GM12878 (cell line): Measurements from ENCODE around the gene CDH4. TPM values are rescaled to one million over a fixed set of nuclear protein-coding genes. Genes with fewer than 3 reads are reported as not detected.

Experiments used
- ATAC-seq: fragments of 200-7000 bp; cut with Tn5 transposase; 3 replicates; pipeline ENCODE4 v1.9.1; 2020; ENCODE audit warnings: mild to moderate bottlenecking, moderate library complexity
- BruUV-seq: library from RNA; stranded (reverse); fragments of 400-500 nt; replicated peaks from 2 replicates; lab custom pipeline; 2021; lab: Mats Ljungman, UMichigan
- CTCF ChIA-PET: fragments of 300-600 bp; sonication (Branson Sonifier 250); formaldehyde crosslinking; extraction: SDS; loops from one replicate; lab custom pipeline; 2021; ENCODE audit warnings: inconsistent platforms; lab: Yijun Ruan, JAX
- POLR2A ChIA-PET: fragments of 350-600 bp; formaldehyde crosslinking; extraction: SDS; loops from one replicate; lab custom pipeline; 2021; ENCODE audit warnings: inconsistent platforms; lab: Charles Lee
- RAD21 ChIA-PET: fragments of 300-600 bp; sonication (Branson Sonifier 250); formaldehyde crosslinking; loops from one replicate; lab custom pipeline; 2023; ENCODE audit warnings: antibody characterized with exemption; ENCODE audit not compliant: unreplicated experiment; lab: Charles Lee
- SMC1A ChIA-PET: fragments of 300-600 bp; sonication (Branson Sonifier 250); formaldehyde crosslinking; loops from one replicate; lab custom pipeline; 2023; ENCODE audit not compliant: unreplicated experiment, uncharacterized antibody; lab: Charles Lee
- DNase-seq: peaks from one replicate; pipeline ENCODE4 v3.0.0-alpha.2; 2011; ENCODE audit warnings: low read depth, low spot score
- FAIRE-seq: peaks from 3 replicates; lab custom pipeline; 2011; peaks lifted over from hg19 to GRCh38; lab: Jason Lieb, UNC
- H2AFZ ChIP-seq: 2 replicates; pipeline ENCODE4 v1.6.0; 2011; ENCODE audit warnings: low read depth, low read length, control low read depth; ENCODE audit not compliant: control insufficient read depth
- H3K27ac ChIP-seq: 2 replicates; pipeline ENCODE4 v1.5.1; 2011; ENCODE audit warnings: control low read depth; ENCODE audit not compliant: control insufficient read depth, insufficient read depth
- H3K27me3 ChIP-seq, 2 experiments: replicated peaks in 1 of 2; 2 replicates each; pipeline versions ENCODE4 v1.6.0 to v1.6.1; 2011; ENCODE audit warnings: low read length in 1 of 2; ENCODE audit not compliant: control insufficient read depth in 2 of 2, insufficient read depth in 2 of 2
- H3K36me3 ChIP-seq, 2 experiments: 2 replicates each; pipeline ENCODE4 v1.5.1; 2011; ENCODE audit warnings: low read length in 1 of 2; ENCODE audit not compliant: control insufficient read depth in 2 of 2, insufficient read depth in 2 of 2
- H3K4me1 ChIP-seq: 2 replicates; pipeline ENCODE4 v1.6.1; 2011; ENCODE audit warnings: mild to moderate bottlenecking, low read length, moderate library complexity, mixed read lengths; ENCODE audit not compliant: control insufficient read depth, insufficient read depth
- H3K4me2 ChIP-seq: 2 replicates; pipeline ENCODE4 v1.6.0; 2011; ENCODE audit warnings: control low read depth; ENCODE audit not compliant: control insufficient read depth, insufficient read depth
- H3K4me3 ChIP-seq: fragments of 200-600 bp; sonication (generic); 2 replicates; pipeline ENCODE4 v1.5.1; 2016
- H3K79me2 ChIP-seq: 2 replicates; pipeline ENCODE4 v1.6.0; 2011; ENCODE audit warnings: low read length; ENCODE audit not compliant: control insufficient read depth, insufficient read depth
- H3K9ac ChIP-seq: 2 replicates; pipeline ENCODE4 v1.8.0; 2011; ENCODE audit warnings: low read length, control low read depth, mixed read lengths; ENCODE audit not compliant: control insufficient read depth, insufficient read depth
- H3K9me3 ChIP-seq: replicated peaks from 3 replicates; pipeline ENCODE4 v1.5.1; 2011; ENCODE audit warnings: mild to moderate bottlenecking, low read length; ENCODE audit not compliant: control insufficient read depth, insufficient read depth
- H4K20me1 ChIP-seq: 2 replicates; pipeline ENCODE4 v1.6.0; 2011; ENCODE audit not compliant: control insufficient read depth, insufficient read depth
- EGR1 ChIP-seq, 2 experiments: IDR thresholded peaks; 1 replicate in 1 of 2; 2 replicates in 1 of 2; pipeline ENCODE4 v1.6.1; 2011 to 2012; ENCODE audit warnings: low read depth in 2 of 2, low read length in 2 of 2, borderline replicate concordance in 1 of 2, mild to moderate bottlenecking in 1 of 2, moderate library complexity in 1 of 2
- EZH2 ChIP-seq: IDR thresholded peaks from 2 replicates; pipeline ENCODE4 v1.6.1; 2012; ENCODE audit warnings: low read depth, mild to moderate bottlenecking, control low read depth, inconsistent platforms, low read length, borderline replicate concordance; ENCODE audit not compliant: control insufficient read depth
- IKZF2 ChIP-seq, 2 experiments: fragments of 450-650 bp; IDR thresholded peaks; 2 replicates each; pipeline ENCODE4 v1.6.1; 2017; ENCODE audit warnings: mild to moderate bottlenecking in 2 of 2, moderate library complexity in 2 of 2
- MYC ChIP-seq: IDR thresholded peaks from 2 replicates; pipeline ENCODE4 v1.6.1; 2011; ENCODE audit warnings: mild to moderate bottlenecking, low read length, moderate library complexity, inconsistent platforms; ENCODE audit not compliant: insufficient read depth, insufficient replicate concordance, insufficient read length, severe bottlenecking
- RAD21 ChIP-seq: IDR thresholded peaks from 2 replicates; pipeline ENCODE4 v1.6.1; 2011; ENCODE audit warnings: mild to moderate bottlenecking, low read depth, low read length, moderate library complexity; ENCODE audit not compliant: insufficient read depth
- RFX5 ChIP-seq: IDR thresholded peaks from 2 replicates; pipeline ENCODE4 v1.6.1; 2011; ENCODE audit warnings: low read depth, low read length, improper control_type of control experiment
- SMC3 ChIP-seq: IDR thresholded peaks from 2 replicates; pipeline ENCODE4 v1.6.1; 2011; ENCODE audit warnings: low read length, improper control_type of control experiment, borderline replicate concordance
- SUZ12 ChIP-seq: fragments of 200-600 bp; sonication (generic); IDR thresholded peaks from one replicate; pipeline ENCODE4 v1.6.1; 2018; ENCODE audit warnings: antibody characterized with exemption, mild to moderate bottlenecking; ENCODE audit not compliant: unreplicated experiment
- TAF1 ChIP-seq: IDR thresholded peaks from 2 replicates; pipeline ENCODE4 v1.6.1; 2011; ENCODE audit warnings: mild to moderate bottlenecking, low read depth, low read length, borderline replicate concordance
- ZNF274 ChIP-seq: IDR thresholded peaks from one replicate; pipeline ENCODE4 v1.8.0; 2011; ENCODE audit not compliant: insufficient read length, insufficient read depth
- WGBS: methylation state at CpG from one replicate; pipeline ENCODE4 v1.1.6; 2016; ENCODE audit warnings: low lambda C conversion rate; ENCODE audit not compliant: insufficient replicate concordance, insufficient coverage; ENCODE audit errors: missing lambda C conversion rate; 5-methylcytosine and 5-hydroxymethylcytosine counted together
- in situ Hi-C: fragments of 300-500 bp; cut with MboI; formaldehyde crosslinking; loops from 9 replicates; pipeline ENCODE4 v1.14.3; 2018; ENCODE audit warnings: mixed read lengths
- intact Hi-C: fragments of 100-400 bp; cut with micrococcal nuclease; formaldehyde crosslinking; loops from one replicate; pipeline ENCODE4 v1.14.2; 2022; ENCODE audit not compliant: unreplicated experiment
- polyA plus RNA-seq, 11 experiments: library from polyadenylated mRNA; depleted of rRNA in 4 of 11; unstranded in 6 of 11; stranded (reverse) in 5 of 11; fragments of >200 nt; fragmentation: Nextera tagmentation in 4 of 11; fragmentation: Illumina TruSeq in 1 of 11; extraction: Ambion mirVana in 4 of 11; extraction: Trizol in 1 of 11; gene quantifications; 1 replicate in 1 of 11; 2 replicates in 10 of 11; pipeline versions ENCODE4 v1.2.1 to v1.2.3, GENCODE V29; 2011 to 2016; ENCODE audit warnings: inconsistent platforms in 2 of 11, missing spikeins in 2 of 11, low read depth in 1 of 11
- total RNA-seq, 4 experiments: library from RNA; depleted of rRNA in 3 of 4; stranded (reverse); fragments of >200 nt in 3 of 4; fragmentation: Illumina TruSeq in 1 of 4; extraction: Trizol in 1 of 4; gene quantifications; 2 replicates each; pipeline versions ENCODE4 v1.2.1 to v1.2.3, GENCODE V29; 2013 to 2021
- TF ChIP-seq, protein P1 (sequence below): fragments of 450-650 bp; IDR thresholded peaks from 2 replicates; pipeline ENCODE4 v1.6.1; 2017; ENCODE audit warnings: low read depth, mild to moderate bottlenecking, moderate library complexity

The CDH4 gene
- total and polyA plus RNA-seq, 10 of the 15 experiments (the other 5 are each of a cell fraction or from before 2014, with no cell fraction given), result not detected

DNA sequence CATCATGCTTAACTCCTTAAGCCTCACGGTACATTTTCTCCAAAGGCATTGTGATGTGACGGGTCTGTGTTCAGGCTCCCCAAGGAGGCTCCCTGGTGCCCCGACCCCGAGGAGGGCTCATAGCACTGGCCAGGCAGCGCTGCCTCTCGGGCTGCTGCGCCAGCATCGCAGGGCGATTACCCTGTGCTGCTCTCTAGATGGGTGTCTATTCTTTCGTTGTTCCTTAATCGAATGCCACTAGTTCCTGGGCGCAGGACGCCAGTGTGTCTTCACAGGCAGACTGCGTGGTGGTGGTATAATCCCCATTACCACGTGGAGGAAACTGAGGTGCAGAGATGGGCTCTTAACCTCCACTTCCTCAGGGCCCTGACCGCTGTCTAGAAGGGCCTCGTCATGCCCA is 267.4 kb downstream of the CDH4 start:
- Histone ChIP-seq H3K9ac (no peak overlapping the region), H3K27ac (no peak overlapping the region), H3K4me2 (no peak overlapping the region), H3K27me3 (no peaks in the 10 kb centered on the region), H4K20me1 (no peaks in the 10 kb centered on the region), H3K9me3 (no peaks in the 10 kb centered on the region; the same call in 2 of the 3 replicates), H3K4me3 (no peak overlapping the region), H2AFZ (no peak overlapping the region), H3K4me1 (no peaks in the 10 kb centered on the region), H3K36me3 (no peaks in the 10 kb centered on the region), H3K79me2 (no peaks in the 10 kb centered on the region)
- DNase-seq (no peak), FAIRE-seq (no peak), ATAC-seq (no peak)
- TF ChIP-seq SMC3, result no peak
- TF ChIP-seq RFX5, result no peak
- no peak for TF ChIP-seq EZH2
- TF ChIP-seq TAF1, result no peak
- TF ChIP-seq, protein P1, sequence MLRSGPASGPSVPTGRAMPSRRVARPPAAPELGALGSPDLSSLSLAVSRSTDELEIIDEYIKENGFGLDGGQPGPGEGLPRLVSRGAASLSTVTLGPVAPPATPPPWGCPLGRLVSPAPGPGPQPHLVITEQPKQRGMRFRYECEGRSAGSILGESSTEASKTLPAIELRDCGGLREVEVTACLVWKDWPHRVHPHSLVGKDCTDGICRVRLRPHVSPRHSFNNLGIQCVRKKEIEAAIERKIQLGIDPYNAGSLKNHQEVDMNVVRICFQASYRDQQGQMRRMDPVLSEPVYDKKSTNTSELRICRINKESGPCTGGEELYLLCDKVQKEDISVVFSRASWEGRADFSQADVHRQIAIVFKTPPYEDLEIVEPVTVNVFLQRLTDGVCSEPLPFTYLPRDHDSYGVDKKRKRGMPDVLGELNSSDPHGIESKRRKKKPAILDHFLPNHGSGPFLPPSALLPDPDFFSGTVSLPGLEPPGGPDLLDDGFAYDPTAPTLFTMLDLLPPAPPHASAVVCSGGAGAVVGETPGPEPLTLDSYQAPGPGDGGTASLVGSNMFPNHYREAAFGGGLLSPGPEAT, result no peak
- no peak for TF ChIP-seq IKZF2 (IDR thresholded peaks at IDR 0.05)
- no peak for TF ChIP-seq EGR1 (IDR thresholded peaks at IDR 0.05; ENCODE audit: borderline replicate concordance in 1 of 2, low read depth in 2 of 2, low read length in 2 of 2)
- no peak for TF ChIP-seq ZNF274
- no peak for TF ChIP-seq RAD21
- no peak for TF ChIP-seq SUZ12
- no peak for TF ChIP-seq MYC
- in situ Hi-C loops (no loop called here), intact Hi-C loops (no loop called here)
- POLR2A ChIA-PET, result no interaction called here
- no TSS peak for BruUV-seq
- RAD21 ChIA-PET, result no interaction called here
- CTCF ChIA-PET, result no interaction called here
- 51% methylated on average over 17 of the region's 17 CpGs for WGBS
- SMC1A ChIA-PET, result no interaction called here
